B cell (primary cell): ENCODE results near the gene CABLES1. TPM values are rescaled to one million over a fixed set of nuclear protein-coding genes. Genes with fewer than 3 reads are reported as not detected.

ENCODE experiments used
- ATAC-seq: fragments of 200-7000 bp; cut with Tn5 transposase; one replicate; pipeline ENCODE4 v1.10.0; 2021; ENCODE audit warnings: low read depth, mild to moderate bottlenecking, moderate number of reproducible peaks, moderate library complexity
- CTCF ChIA-PET: fragments of 350-600 bp; sonication (Branson Sonifier 250); formaldehyde crosslinking; loops from one replicate; lab custom pipeline; 2021; ENCODE audit warnings: antibody characterized with exemption, inconsistent platforms; lab: Charles Lee
- POLR2A ChIA-PET: fragments of 350-600 bp; sonication (Branson Sonifier 250); formaldehyde crosslinking; loops from one replicate; lab custom pipeline; 2021; ENCODE audit warnings: antibody characterized with exemption; lab: Charles Lee
- DNase-seq: peaks from one replicate; pipeline ENCODE4 v3.0.0; 2013
- H2AFZ ChIP-seq: 2 replicates; pipeline ENCODE4 v1.6.1; 2012; ENCODE audit warnings: mild to moderate bottlenecking, low read depth, low read length; ENCODE audit not compliant: insufficient read depth, poor library complexity, severe bottlenecking
- H3K27ac ChIP-seq, 2 donors: 1 replicate in 1 of 2; 2 replicates in 1 of 2; pipeline ENCODE4 v1.5.1; 2012 to 2013; ENCODE audit warnings: low read length in 2 of 2, mild to moderate bottlenecking in 2 of 2, moderate library complexity in 1 of 2
- H3K27me3 ChIP-seq, 4 experiments: fragments of 200-600 bp in 1 of 4; sonication (generic) in 1 of 4; replicated peaks in 1 of 4; 1 replicate in 2 of 4; 2 replicates in 2 of 4; pipeline versions ENCODE4 v1.6.1 to v1.7.0; 2013 to 2016; ENCODE audit warnings: low read length in 3 of 4, mild to moderate bottlenecking in 2 of 4, mixed read lengths in 1 of 4, moderate library complexity in 1 of 4; ENCODE audit not compliant: insufficient read depth in 4 of 4, control insufficient read depth in 3 of 4; ENCODE audit errors: control extremely low read depth in 1 of 4
- H3K36me3 ChIP-seq, 2 experiments: replicated peaks in 1 of 2; 1 replicate in 1 of 2; 2 replicates in 1 of 2; pipeline versions ENCODE4 v1.6.1 to v1.7.1; 2013; ENCODE audit warnings: low read length in 1 of 2; ENCODE audit not compliant: insufficient read depth in 2 of 2, control insufficient read depth in 1 of 2; ENCODE audit errors: control extremely low read depth in 1 of 2, extremely low read depth in 1 of 2
- H3K4me1 ChIP-seq, 2 donors: fragments of 200-600 bp in 1 of 2; sonication (generic) in 1 of 2; 1 replicate in 1 of 2; 2 replicates in 1 of 2; pipeline versions ENCODE4 v1.5.1 to v1.6.1; 2013 to 2017; ENCODE audit warnings: low read length in 2 of 2; ENCODE audit not compliant: control insufficient read depth in 2 of 2, insufficient read depth in 2 of 2
- H3K4me2 ChIP-seq: replicated peaks from 2 replicates; pipeline ENCODE3; 2012; ENCODE audit warnings: mild to moderate bottlenecking, low read depth, low read length; ENCODE audit not compliant: poor library complexity, severe bottlenecking
- H3K4me3 ChIP-seq, 5 experiments: fragments of 200-600 bp in 1 of 5; sonication (generic) in 1 of 5; 1 replicate in 3 of 5; 2 replicates in 2 of 5; pipeline versions ENCODE4 v1.5.1 to v1.7.0; 2011 to 2016; ENCODE audit warnings: low read length in 4 of 5, mild to moderate bottlenecking in 4 of 5, low read depth in 2 of 5, control low read depth in 1 of 5, moderate library complexity in 1 of 5; ENCODE audit not compliant: insufficient read depth in 1 of 5; ENCODE audit errors: control extremely low read depth in 1 of 5, extremely low read depth in 1 of 5
- H3K79me2 ChIP-seq: fragments of 200-600 bp; sonication (generic); one replicate; pipeline ENCODE4 v1.6.0; 2016; ENCODE audit warnings: low read length; ENCODE audit not compliant: control insufficient read depth, insufficient read depth
- H3K9ac ChIP-seq: fragments of 200-600 bp; sonication (generic); 2 replicates; pipeline ENCODE4 v1.6.1; 2017; ENCODE audit warnings: mild to moderate bottlenecking, low read length, moderate library complexity
- H3K9me3 ChIP-seq, 3 donors: one replicate each; pipeline versions ENCODE4 v1.6.1 to v1.7.1; 2013; ENCODE audit warnings: low read length in 2 of 3; ENCODE audit not compliant: control insufficient read depth in 2 of 3, insufficient read depth in 1 of 3; ENCODE audit errors: control extremely low read depth in 1 of 3
- H4K20me1 ChIP-seq: 2 replicates; pipeline ENCODE4 v1.6.0; 2012; ENCODE audit warnings: mild to moderate bottlenecking, low read length; ENCODE audit not compliant: insufficient read depth, control insufficient read depth, poor library complexity, severe bottlenecking
- H3K27ac Mint-ChIP-seq: one replicate; pipeline ENCODE4 v1.8.0; 2021; ENCODE audit warnings: mixed read lengths
- H3K27me3 Mint-ChIP-seq: one replicate; pipeline ENCODE4 v1.8.0; 2021; ENCODE audit warnings: mixed read lengths
- H3K4me1 Mint-ChIP-seq: one replicate; pipeline ENCODE4 v1.8.0; 2021; ENCODE audit warnings: mixed read lengths
- H3K4me3 Mint-ChIP-seq: one replicate; pipeline ENCODE4 v1.8.0; 2021; ENCODE audit warnings: mixed read lengths
- H3K9me3 Mint-ChIP-seq: one replicate; pipeline ENCODE4 v1.8.0; 2022; ENCODE audit warnings: mixed read lengths; ENCODE audit not compliant: insufficient read depth
- CTCF ChIP-seq: fragments of 200-600 bp; IDR thresholded peaks from one replicate; pipeline ENCODE4 v1.8.0; 2022; ENCODE audit warnings: antibody characterized with exemption, mild to moderate bottlenecking
- EZH2 ChIP-seq: IDR thresholded peaks from 2 replicates; pipeline ENCODE4 v1.6.1; 2012; ENCODE audit warnings: borderline replicate concordance, low read depth, mild to moderate bottlenecking, moderate library complexity, low read length; ENCODE audit not compliant: insufficient read depth, poor library complexity, severe bottlenecking
- WGBS: methylation state at CpG from one replicate; pipeline ENCODE4 v1.1.5; 2013; ENCODE audit warnings: missing lambda C conversion rate; ENCODE audit not compliant: insufficient coverage; 5-methylcytosine and 5-hydroxymethylcytosine counted together
- intact Hi-C: fragments of 100-400 bp; cut with micrococcal nuclease; formaldehyde crosslinking; loops from one replicate; pipeline ENCODE4 v1.10.0; 2022
- polyA plus RNA-seq: library from polyadenylated mRNA; depleted of rRNA; stranded (reverse); fragments of >200 nt; gene quantifications from 2 replicates; pipeline ENCODE4 v1.2.3, GENCODE V29; 2012
- total RNA-seq, 2 donors: library from RNA; stranded (reverse); fragments of 120-200 nt in 1 of 2; gene quantifications; 1 replicate in 1 of 2; 2 replicates in 1 of 2; pipeline versions ENCODE4 v1.2.3 to v1.2.4, GENCODE V29; 2013 to 2022

CABLES1 gene
- total and polyA plus RNA-seq, 2 donors (not counting 1 experiment from before 2014, with no cell fraction given), result 0.30 to 56.3 TPM

- Mint-ChIP-seq H3K27me3 (peaks cover 36% of the 10 kb centered on the region), H3K9me3 (peaks cover 12% of the 10 kb centered on the region), H3K27ac (no peak overlapping the region), H3K4me1 (peaks cover 8% of the 10 kb centered on the region), H3K4me3 (no peak overlapping the region)
- no peak for TF ChIP-seq EZH2
- TF ChIP-seq CTCF, result no peak
- H3K27ac ChIP-seq, result no peak overlapping the region
- no peak overlapping the region for H2AFZ ChIP-seq
- ChIA-PET CTCF (no interaction called here), POLR2A (no interaction called here)
- no peak overlapping the region for H3K4me2 ChIP-seq
- no peaks in the 10 kb centered on the region for H3K36me3 ChIP-seq
- DNase-seq (no peak), ATAC-seq (no peak)
- H3K4me3 ChIP-seq, result no peak overlapping the region
- peaks cover 0 to 31% (median 5%) of the 10 kb centered on the region in 3 donors for H3K9me3 ChIP-seq
- H3K4me1 ChIP-seq, result no peaks in the 10 kb centered on the region
- WGBS, result 95% methylated on average over 7 of the region's 9 CpGs
- no peaks in the 10 kb centered on the region for H3K79me2 ChIP-seq
- intact Hi-C loops, result loop anchor here (2.0 kb wide), 1 partner anchor 19 kb away; no protein-coding TSS in a partner anchor
- H3K9ac ChIP-seq, result no peak overlapping the region
- H3K27me3 ChIP-seq, result peaks cover 0 to 5% (median 0%) of the 10 kb centered on the region in 4 experiments
- H4K20me1 ChIP-seq, result no peaks in the 10 kb centered on the region
These were observed 70.7 kb downstream of the CABLES1 start for GRCh38 chr18:23205980-23206379.

GRCh38 chr18:23207191-23207955 is 72.1 kb downstream of the CABLES1 start:
- 91% methylated on average over 6 of the region's 9 CpGs for WGBS
- Mint-ChIP-seq H3K27me3 (peaks cover 22% of the 10 kb centered on the region), H3K4me1 (peaks cover 8% of the 10 kb centered on the region), H3K27ac (no peak overlapping the region), H3K9me3 (peaks cover 12% of the 10 kb centered on the region), H3K4me3 (no peak overlapping the region)
- DNase-seq (no peak), ATAC-seq (no peak)
- Histone ChIP-seq H3K4me3 (no peak overlapping the region), H4K20me1 (no peaks in the 10 kb centered on the region), H3K36me3 (no peaks in the 10 kb centered on the region), H3K79me2 (no peaks in the 10 kb centered on the region), H3K27ac (no peak overlapping the region), H3K9ac (no peak overlapping the region), H3K9me3 (peaks cover 0 to 31% (median 5%) of the 10 kb centered on the region in 3 donors), H3K4me1 (no peaks in the 10 kb centered on the region), H3K27me3 (peaks cover 0 to 8% (median 0%) of the 10 kb centered on the region in 4 experiments), H2AFZ (no peak overlapping the region), H3K4me2 (no peak overlapping the region)
- CTCF ChIA-PET, result no interaction called here
- TF ChIP-seq EZH2 (no peak), CTCF (peak; percentile 19)
- intact Hi-C loops, result loop anchor here (2.0 kb wide), 1 partner anchor 17 kb away; no protein-coding TSS in a partner anchor
- POLR2A ChIA-PET, result no interaction called here
